Muscle layer of duodenum (tissue), 2 donors: Measurements from ENCODE around the gene ZNF8.
"Not testable (repeated sequence)": the region's sequence is repeated elsewhere in the genome, so short reads cannot be mapped to it uniquely, and the experiment has no call there.

ENCODE experiments used
- H3K27ac ChIP-seq: one replicate; pipeline ENCODE4 v1.7.0; 2013; ENCODE audit warnings: mild to moderate bottlenecking, low read length
- H3K27me3 ChIP-seq: one replicate; pipeline ENCODE4 v1.7.0; 2013; ENCODE audit warnings: low read depth, mild to moderate bottlenecking, control low read depth, low read length
- H3K36me3 ChIP-seq, 2 donors: one replicate each; pipeline ENCODE4 v1.7.0; 2013; ENCODE audit warnings: low read length in 2 of 2, control low read depth in 1 of 2, mild to moderate bottlenecking in 1 of 2; ENCODE audit not compliant: insufficient read depth in 2 of 2, control insufficient read depth in 1 of 2
- H3K4me1 ChIP-seq, 2 donors: one replicate each; pipeline ENCODE4 v1.7.0; 2013; ENCODE audit warnings: low read length in 2 of 2, mild to moderate bottlenecking in 2 of 2, control low read depth in 1 of 2, moderate library complexity in 1 of 2; ENCODE audit not compliant: insufficient read depth in 2 of 2, control insufficient read depth in 1 of 2
- H3K4me3 ChIP-seq, 2 donors: one replicate each; pipeline ENCODE4 v1.7.0; 2013; ENCODE audit warnings: low read length in 2 of 2, low read depth in 1 of 2, mild to moderate bottlenecking in 1 of 2
- H3K9me3 ChIP-seq, 2 donors: one replicate each; pipeline ENCODE4 v1.7.0; 2013; ENCODE audit warnings: low read length in 2 of 2, control low read depth in 1 of 2, mild to moderate bottlenecking in 1 of 2; ENCODE audit not compliant: control insufficient read depth in 1 of 2
- donor health status: healthy.

Gene ZNF8

GRCh38 chr19:58278541-58279041, at the start of gene ZNF8:
TSS of gene ZNF8 (plus strand) at chr19:58278955. CDS start at chr19:58279082, 127 bp downstream.
- H3K9me3 ChIP-seq = peaks cover 0 to 30% of the 10 kb centered on the region in 2 donors
- H3K36me3 ChIP-seq = peaks cover 0 to 32% of the 10 kb centered on the region in 2 donors
- peak within 1 kb of the TSS; percentile 91 for H3K27ac ChIP-seq
- H3K4me1 ChIP-seq = peaks cover 9 to 16% of the 10 kb centered on the region in 2 donors
- peak within 1 kb of the TSS; percentile 65 to 93 for H3K4me3 ChIP-seq
- no peaks in the 10 kb centered on the region for H3K27me3 ChIP-seq

DNA sequence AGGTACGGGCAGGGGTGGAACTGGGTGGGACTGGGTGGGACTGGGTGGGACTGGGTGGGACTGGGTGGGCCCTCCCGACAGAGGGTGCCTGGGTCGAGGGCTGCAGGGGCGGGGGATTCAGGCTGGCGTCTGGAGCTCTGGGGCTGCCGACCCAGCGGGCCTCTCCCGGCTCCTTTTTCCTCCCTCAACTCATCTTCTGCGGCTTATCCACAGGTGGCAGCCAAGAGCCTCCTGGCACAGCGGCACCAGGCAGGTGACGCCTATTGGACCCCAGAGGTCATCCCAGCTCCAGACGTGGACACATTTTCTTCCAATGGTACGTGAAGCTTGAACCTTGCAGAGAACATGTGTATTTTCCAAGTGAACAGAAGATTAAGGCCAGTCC, 49.5 kb upstream of the ZNF8 start:
- peaks cover 27 to 39% of the 10 kb centered on the region in 2 donors for H3K9me3 ChIP-seq
- peaks cover 14 to 45% of the 10 kb centered on the region in 2 donors for H3K36me3 ChIP-seq
- peak overlapping the region; percentile 79 to 99 for H3K4me3 ChIP-seq
- no peak overlapping the region for H3K27ac ChIP-seq
- no peaks in the 10 kb centered on the region for H3K27me3 ChIP-seq
- peaks cover 5 to 13% of the 10 kb centered on the region in 2 donors for H3K4me1 ChIP-seq

DNA sequence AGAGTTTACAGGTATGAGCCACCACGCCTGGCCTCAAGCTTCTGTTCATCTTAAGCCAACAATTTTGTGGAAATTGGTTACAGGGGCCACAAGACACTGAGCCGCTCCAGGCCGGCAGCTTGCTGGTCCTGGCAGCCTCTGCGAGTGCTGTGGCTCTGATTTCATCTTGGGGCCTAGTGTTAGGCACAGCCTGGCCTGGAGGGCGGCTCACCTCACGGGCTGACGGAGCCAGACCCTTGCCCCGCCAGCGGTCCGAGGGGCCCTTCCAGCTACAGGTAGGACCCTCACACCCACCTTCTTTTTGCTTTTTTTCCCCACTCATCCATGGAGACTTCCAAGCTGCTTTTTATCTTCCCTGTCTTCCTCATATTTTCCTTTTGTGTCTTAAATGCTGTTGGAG, 41.4 kb upstream of the ZNF8 start:
- Histone ChIP-seq H3K27ac (no peak overlapping the region), H3K4me3 (peak overlapping the region in 1 of 2 donors; percentile 49), H3K9me3 (peaks cover 42 to 83% of the 10 kb centered on the region in 2 donors), H3K4me1 (no peaks in the 10 kb centered on the region), H3K36me3 (peaks cover 37 to 90% of the 10 kb centered on the region in 2 donors), H3K27me3 (no peaks in the 10 kb centered on the region)

DNA sequence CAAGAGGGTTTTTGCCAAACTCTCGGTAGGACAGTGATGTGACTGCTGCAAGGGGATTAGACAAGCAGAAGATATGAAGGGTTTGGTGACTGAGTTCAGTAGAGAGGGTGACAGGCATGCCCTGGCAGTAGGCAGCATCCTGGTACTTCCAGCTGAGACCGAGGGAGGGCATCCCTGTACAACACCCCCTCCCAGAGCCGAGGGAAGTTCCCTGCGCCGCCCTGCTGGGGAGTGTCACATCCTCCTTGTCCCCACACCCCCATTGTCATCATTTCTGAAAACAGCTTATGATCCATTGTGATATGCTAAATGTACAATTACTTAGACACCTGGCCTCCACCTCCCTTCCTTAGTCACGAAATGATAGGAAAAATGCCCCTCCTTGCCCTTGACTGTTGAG, 35.4 kb upstream of the ZNF8 start:
- Histone ChIP-seq H3K4me1 (no peaks in the 10 kb centered on the region), H3K36me3 (peaks cover 50 to 96% of the 10 kb centered on the region in 2 donors), H3K27ac (no peak overlapping the region), H3K9me3 (peaks cover 51 to 94% of the 10 kb centered on the region in 2 donors), H3K27me3 (no peaks in the 10 kb centered on the region), H3K4me3 (peak overlapping the region in 1 of 2 donors; percentile 64)

GRCh38 chr19:58248886-58249285, 29.9 kb upstream of the ZNF8 start:
- H3K27ac ChIP-seq = no peak overlapping the region
- peak overlapping the region in 1 of 2 donors; percentile 54 for H3K4me3 ChIP-seq
- peaks cover 69 to 95% of the 10 kb centered on the region in 2 donors for H3K9me3 ChIP-seq
- peaks cover 54 to 99% of the 10 kb centered on the region in 2 donors for H3K36me3 ChIP-seq
- no peaks in the 10 kb centered on the region for H3K27me3 ChIP-seq
- no peaks in the 10 kb centered on the region for H3K4me1 ChIP-seq

GRCh38 chr19:58252102-58252685, 26.6 kb upstream of the ZNF8 start:
- peak overlapping the region; percentile 28 to 54 for H3K4me3 ChIP-seq
- H3K27ac ChIP-seq = no peak overlapping the region
- H3K36me3 ChIP-seq = peaks cover 47 to 93% of the 10 kb centered on the region in 2 donors
- H3K27me3 ChIP-seq = no peaks in the 10 kb centered on the region
- H3K4me1 ChIP-seq = no peaks in the 10 kb centered on the region
- H3K9me3 ChIP-seq = peaks cover 68 to 96% of the 10 kb centered on the region in 2 donors

- Histone ChIP-seq H3K36me3 (peaks cover 51 to 93% of the 10 kb centered on the region in 2 donors), H3K4me3 (peak overlapping the region; percentile 5 to 62), H3K9me3 (peaks cover 74 to 98% of the 10 kb centered on the region in 2 donors)
- not testable (repeated sequence) for H3K27ac ChIP-seq, H3K27me3 ChIP-seq, H3K4me1 ChIP-seq
Measured at GRCh38 chr19:58258259-58258658, 20.5 kb upstream of the ZNF8 start.

- H3K4me1 ChIP-seq = no peaks in the 10 kb centered on the region
- no peak overlapping the region for H3K27ac ChIP-seq
- peak overlapping the region; percentile 38 to 63 for H3K4me3 ChIP-seq
- H3K9me3 ChIP-seq = peaks cover 60 to 95% of the 10 kb centered on the region in 2 donors
- H3K36me3 ChIP-seq = peaks cover 39 to 93% of the 10 kb centered on the region in 2 donors
- H3K27me3 ChIP-seq = no peaks in the 10 kb centered on the region
Measured at GRCh38 chr19:58261600-58261967, 17.2 kb upstream of the ZNF8 start.

DNA sequence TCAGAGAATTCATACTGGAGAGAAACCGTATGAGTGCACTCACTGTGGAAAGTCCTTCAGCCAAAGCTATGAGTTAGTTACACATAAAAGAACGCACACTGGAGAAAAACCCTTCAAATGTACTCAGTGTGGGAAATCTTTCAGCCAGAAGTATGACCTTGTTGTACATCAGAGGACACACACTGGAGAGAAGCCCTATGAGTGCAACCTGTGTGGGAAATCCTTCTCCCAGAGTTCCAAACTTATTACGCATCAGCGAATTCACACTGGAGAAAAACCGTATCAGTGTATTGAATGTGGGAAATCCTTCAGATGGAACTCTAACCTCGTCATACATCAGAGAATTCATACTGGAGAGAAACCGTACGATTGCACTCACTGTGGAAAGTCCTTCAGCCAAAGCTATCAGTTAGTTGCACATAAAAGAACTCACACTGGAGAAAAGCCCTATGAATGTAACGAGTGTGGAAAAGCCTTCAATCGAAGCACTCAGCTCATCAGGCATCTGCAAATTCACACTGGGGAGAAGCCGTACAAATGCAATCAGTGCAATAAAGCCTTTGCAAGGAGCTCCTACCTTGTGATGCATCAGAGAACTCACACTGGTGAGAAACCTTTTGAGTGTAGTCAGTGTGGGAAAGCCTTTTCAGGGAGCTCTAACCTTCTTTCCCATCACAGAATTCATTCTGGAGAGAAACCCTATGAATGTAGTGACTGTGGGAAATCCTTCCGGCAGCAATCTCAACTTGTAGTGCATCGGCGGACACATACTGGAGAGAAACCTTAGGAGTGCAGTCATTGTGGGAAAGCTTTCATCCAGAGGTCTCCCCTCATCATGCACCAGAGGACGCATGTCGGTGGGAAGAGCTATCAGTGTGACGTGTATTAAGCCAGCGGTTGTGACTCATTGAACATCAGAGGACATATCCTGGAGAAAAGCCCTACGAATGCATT, 16.5 kb upstream of the ZNF8 start:
- H3K4me3 ChIP-seq = peak overlapping the region; percentile 38 to 63
- H3K36me3 ChIP-seq = peaks cover 39 to 94% of the 10 kb centered on the region in 2 donors
- H3K27ac ChIP-seq = no peak overlapping the region
- H3K27me3 ChIP-seq = no peaks in the 10 kb centered on the region
- no peaks in the 10 kb centered on the region for H3K4me1 ChIP-seq
- peaks cover 59 to 96% of the 10 kb centered on the region in 2 donors for H3K9me3 ChIP-seq

DNA sequence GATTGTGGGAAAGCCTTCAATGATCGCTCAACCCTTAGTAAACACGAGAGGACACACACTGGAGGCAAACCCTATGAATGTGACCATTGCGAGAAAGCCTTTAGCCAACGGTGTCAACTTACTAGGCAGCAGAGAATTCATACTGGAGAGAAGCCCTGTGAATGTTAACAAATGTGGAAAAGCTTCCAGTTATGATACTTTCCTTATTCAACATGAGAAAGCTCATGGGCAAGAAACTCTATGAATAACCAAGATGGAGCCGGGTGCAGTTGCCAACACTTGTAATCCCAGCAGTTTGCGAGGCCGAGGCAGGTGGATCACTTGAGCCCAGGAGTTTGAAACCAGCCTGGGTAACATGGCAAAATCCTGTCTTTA, 15.8 kb upstream of the ZNF8 start:
- H3K9me3 ChIP-seq = peaks cover 53 to 93% of the 10 kb centered on the region in 2 donors
- no peak overlapping the region for H3K27ac ChIP-seq
- peak overlapping the region; percentile 38 to 63 for H3K4me3 ChIP-seq
- H3K4me1 ChIP-seq = no peaks in the 10 kb centered on the region
- peaks cover 34 to 87% of the 10 kb centered on the region in 2 donors for H3K36me3 ChIP-seq
- no peaks in the 10 kb centered on the region for H3K27me3 ChIP-seq

DNA sequence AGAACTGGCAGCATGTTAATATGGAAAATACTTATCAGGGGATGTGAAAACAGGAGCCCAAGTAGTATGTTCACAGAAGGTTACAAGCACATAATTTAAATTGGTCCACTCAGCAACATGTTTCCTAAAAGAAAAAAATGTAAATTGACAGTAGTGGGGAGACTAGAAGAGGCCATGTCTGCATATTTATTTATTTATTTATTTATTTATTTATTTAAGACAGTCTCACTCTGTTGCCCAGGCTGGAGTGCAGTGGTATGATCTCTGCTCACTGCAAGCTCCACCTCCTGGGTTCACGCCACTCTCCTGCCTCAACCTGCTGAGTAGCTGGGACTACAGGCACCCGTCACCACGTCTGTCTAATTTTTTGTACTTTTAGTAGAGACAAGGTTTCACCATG, 13.7 kb upstream of the ZNF8 start:
- no peaks in the 10 kb centered on the region for H3K4me1 ChIP-seq
- no peak overlapping the region for H3K27ac ChIP-seq
- H3K36me3 ChIP-seq = peaks cover 25 to 79% of the 10 kb centered on the region in 2 donors
- H3K9me3 ChIP-seq = peaks cover 36 to 91% of the 10 kb centered on the region in 2 donors
- H3K4me3 ChIP-seq = peak overlapping the region in 1 of 2 donors; percentile 63
- no peaks in the 10 kb centered on the region for H3K27me3 ChIP-seq
